PC-9 (cell line): Measurements from ENCODE around the gene LHX6.

Experiments
- EZH2 ChIP-seq: fragments of 200-600 bp; sonication (generic); IDR thresholded peaks from 2 replicates; pipeline ENCODE4 v1.8.0; 2017; ENCODE audit warnings: antibody characterized with exemption, low read depth
- TF ChIP-seq, protein P1 (sequence below): fragments of 200-600 bp; sonication (generic); conservative IDR thresholded peaks from 2 replicates; pipeline ENCODE4 v1.6.1; 2017; ENCODE audit warnings: mixed run types, antibody characterized with exemption, mild to moderate bottlenecking, moderate library complexity

DNA sequence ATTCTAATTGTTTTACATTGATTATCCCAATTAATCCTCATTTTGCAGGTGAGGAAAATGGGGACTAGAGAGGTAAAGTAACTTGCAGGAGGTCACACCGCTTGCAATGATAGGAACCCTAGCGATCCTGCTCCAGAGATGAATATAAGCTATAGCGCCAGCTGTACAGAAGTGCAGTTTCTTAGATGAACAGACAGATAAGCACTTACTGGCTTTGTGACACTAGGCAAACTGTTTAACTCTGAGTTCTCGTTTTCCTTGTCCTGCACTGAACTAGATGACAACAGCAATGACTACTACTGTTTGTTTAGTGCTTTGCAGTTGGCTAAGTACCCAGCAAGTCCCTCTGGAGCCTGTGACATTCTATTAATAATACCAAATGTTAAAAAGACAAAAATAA is 11.1 kb downstream of the LHX6 start:
- TF ChIP-seq, protein P1, sequence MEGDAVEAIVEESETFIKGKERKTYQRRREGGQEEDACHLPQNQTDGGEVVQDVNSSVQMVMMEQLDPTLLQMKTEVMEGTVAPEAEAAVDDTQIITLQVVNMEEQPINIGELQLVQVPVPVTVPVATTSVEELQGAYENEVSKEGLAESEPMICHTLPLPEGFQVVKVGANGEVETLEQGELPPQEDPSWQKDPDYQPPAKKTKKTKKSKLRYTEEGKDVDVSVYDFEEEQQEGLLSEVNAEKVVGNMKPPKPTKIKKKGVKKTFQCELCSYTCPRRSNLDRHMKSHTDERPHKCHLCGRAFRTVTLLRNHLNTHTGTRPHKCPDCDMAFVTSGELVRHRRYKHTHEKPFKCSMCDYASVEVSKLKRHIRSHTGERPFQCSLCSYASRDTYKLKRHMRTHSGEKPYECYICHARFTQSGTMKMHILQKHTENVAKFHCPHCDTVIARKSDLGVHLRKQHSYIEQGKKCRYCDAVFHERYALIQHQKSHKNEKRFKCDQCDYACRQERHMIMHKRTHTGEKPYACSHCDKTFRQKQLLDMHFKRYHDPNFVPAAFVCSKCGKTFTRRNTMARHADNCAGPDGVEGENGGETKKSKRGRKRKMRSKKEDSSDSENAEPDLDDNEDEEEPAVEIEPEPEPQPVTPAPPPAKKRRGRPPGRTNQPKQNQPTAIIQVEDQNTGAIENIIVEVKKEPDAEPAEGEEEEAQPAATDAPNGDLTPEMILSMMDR = no peak
- TF ChIP-seq EZH2 = no peak
